Upper lobe of left lung (tissue), 4 donors: Measurements from ENCODE around the gene ANKRD31.

Experiments
- CTCF ChIP-seq, 6 experiments: fragments of 450-650 bp in 4 of 6; fragments of 200-600 bp in 2 of 6; sonication (generic) in 2 of 6; IDR thresholded peaks; one replicate each; pipeline ENCODE4 v1.5.1; 2016 to 2019; ENCODE audit warnings: antibody characterized with exemption in 6 of 6
- POLR2A ChIP-seq, 4 donors: fragments of 450-650 bp; IDR thresholded peaks; one replicate each; pipeline ENCODE4 v1.5.1; 2016 to 2017; ENCODE audit warnings: antibody characterized with exemption in 4 of 4, mild to moderate bottlenecking in 2 of 4
- POLR2AphosphoS5 ChIP-seq, 2 donors: sonication (generic); formaldehyde crosslinking; IDR thresholded peaks; one replicate each; pipeline ENCODE4 v1.5.1; 2017; ENCODE audit warnings: antibody characterized with exemption in 2 of 2

- TF ChIP-seq CTCF (IDR thresholded peaks at IDR 0.05) (no peak), POLR2AphosphoS5 (IDR thresholded peaks at IDR 0.05) (no peak), POLR2A (IDR thresholded peaks at IDR 0.05) (no peak)
These were observed 6.4 kb upstream of the ANKRD31 start for GRCh38 chr5:75243100-75243499.
